Ishikawa (cell line): ENCODE measurements around the gene EVC2.

ENCODE experiments used
- CEBPB ChIP-seq: IDR thresholded peaks from 2 replicates; pipeline ENCODE4 v1.6.1; 2012
- CREB1 ChIP-seq: IDR thresholded peaks from 2 replicates; pipeline ENCODE4 v1.6.1; 2012; ENCODE audit warnings: low read depth
- EGR1 ChIP-seq: IDR thresholded peaks from 2 replicates; pipeline ENCODE4 v1.6.1; 2012
- EP300 ChIP-seq: IDR thresholded peaks from 2 replicates; pipeline ENCODE4 v1.6.1; 2012; ENCODE audit warnings: borderline replicate concordance
- FOXM1 ChIP-seq: IDR thresholded peaks from 2 replicates; pipeline ENCODE4 v1.6.1; 2012; ENCODE audit warnings: low read depth, borderline replicate concordance
- MAX ChIP-seq: IDR thresholded peaks from 2 replicates; pipeline ENCODE4 v1.6.1; 2012
- NFIC ChIP-seq: IDR thresholded peaks from 2 replicates; pipeline ENCODE4 v1.6.1; 2012
- RAD21 ChIP-seq: IDR thresholded peaks from 2 replicates; pipeline ENCODE4 v1.6.1; 2012; ENCODE audit warnings: low read depth
- TAF1 ChIP-seq: IDR thresholded peaks from 2 replicates; pipeline ENCODE4 v1.6.1; 2012; ENCODE audit warnings: low read depth, mild to moderate bottlenecking
- TCF12 ChIP-seq: IDR thresholded peaks from 2 replicates; pipeline ENCODE4 v1.6.1; 2012; ENCODE audit warnings: low read depth
- TEAD4 ChIP-seq: IDR thresholded peaks from 2 replicates; pipeline ENCODE4 v1.6.1; 2012
- USF1 ChIP-seq: IDR thresholded peaks from 2 replicates; pipeline ENCODE4 v1.6.1; 2012
- YY1 ChIP-seq: IDR thresholded peaks from 2 replicates; pipeline ENCODE4 v1.6.1; 2012; ENCODE audit warnings: low read depth
- ZBTB7A ChIP-seq: IDR thresholded peaks from 2 replicates; pipeline ENCODE4 v1.6.1; 2012; ENCODE audit warnings: low read depth
- TF ChIP-seq, protein P1 (sequence below): IDR thresholded peaks from 2 replicates; pipeline ENCODE4 v1.6.1; 2012; ENCODE audit warnings: low read depth, mild to moderate bottlenecking

EVC2 gene

DNA sequence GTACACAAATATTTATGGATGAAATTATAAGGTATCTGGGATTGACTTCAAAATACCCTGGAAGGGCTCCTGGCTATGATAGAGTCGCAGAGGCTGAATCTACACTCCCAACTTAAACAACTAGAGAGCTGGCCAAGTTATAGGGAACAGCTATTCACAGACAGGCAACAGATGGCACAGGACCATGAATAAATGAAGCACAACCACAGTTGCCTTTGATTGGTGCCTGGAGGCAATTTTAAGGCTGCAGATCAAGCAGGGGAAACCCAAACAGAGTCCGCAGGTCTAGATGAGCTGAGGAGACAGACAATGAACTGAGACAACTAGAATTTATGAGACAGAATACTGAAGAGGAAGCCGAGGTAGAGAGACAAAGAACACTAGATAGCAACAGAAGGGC, 155.9 kb downstream of the EVC2 start:
- TF ChIP-seq USF1 (no peak), TCF12 (no peak), FOXM1 (no peak), NFIC (no peak), YY1 (no peak), RAD21 (no peak), EGR1 (no peak), TEAD4 (no peak), CEBPB (no peak), TAF1 (no peak), MAX (no peak)
- TF ChIP-seq, protein P1, sequence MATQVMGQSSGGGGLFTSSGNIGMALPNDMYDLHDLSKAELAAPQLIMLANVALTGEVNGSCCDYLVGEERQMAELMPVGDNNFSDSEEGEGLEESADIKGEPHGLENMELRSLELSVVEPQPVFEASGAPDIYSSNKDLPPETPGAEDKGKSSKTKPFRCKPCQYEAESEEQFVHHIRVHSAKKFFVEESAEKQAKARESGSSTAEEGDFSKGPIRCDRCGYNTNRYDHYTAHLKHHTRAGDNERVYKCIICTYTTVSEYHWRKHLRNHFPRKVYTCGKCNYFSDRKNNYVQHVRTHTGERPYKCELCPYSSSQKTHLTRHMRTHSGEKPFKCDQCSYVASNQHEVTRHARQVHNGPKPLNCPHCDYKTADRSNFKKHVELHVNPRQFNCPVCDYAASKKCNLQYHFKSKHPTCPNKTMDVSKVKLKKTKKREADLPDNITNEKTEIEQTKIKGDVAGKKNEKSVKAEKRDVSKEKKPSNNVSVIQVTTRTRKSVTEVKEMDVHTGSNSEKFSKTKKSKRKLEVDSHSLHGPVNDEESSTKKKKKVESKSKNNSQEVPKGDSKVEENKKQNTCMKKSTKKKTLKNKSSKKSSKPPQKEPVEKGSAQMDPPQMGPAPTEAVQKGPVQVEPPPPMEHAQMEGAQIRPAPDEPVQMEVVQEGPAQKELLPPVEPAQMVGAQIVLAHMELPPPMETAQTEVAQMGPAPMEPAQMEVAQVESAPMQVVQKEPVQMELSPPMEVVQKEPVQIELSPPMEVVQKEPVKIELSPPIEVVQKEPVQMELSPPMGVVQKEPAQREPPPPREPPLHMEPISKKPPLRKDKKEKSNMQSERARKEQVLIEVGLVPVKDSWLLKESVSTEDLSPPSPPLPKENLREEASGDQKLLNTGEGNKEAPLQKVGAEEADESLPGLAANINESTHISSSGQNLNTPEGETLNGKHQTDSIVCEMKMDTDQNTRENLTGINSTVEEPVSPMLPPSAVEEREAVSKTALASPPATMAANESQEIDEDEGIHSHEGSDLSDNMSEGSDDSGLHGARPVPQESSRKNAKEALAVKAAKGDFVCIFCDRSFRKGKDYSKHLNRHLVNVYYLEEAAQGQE, result no peak

GRCh38 chr4:5547651-5548249, 160.6 kb downstream of the EVC2 start:
- TF ChIP-seq TEAD4 (no peak), EGR1 (no peak), USF1 (no peak), YY1 (no peak), RAD21 (no peak), FOXM1 (no peak), EP300 (no peak), TAF1 (no peak), ZBTB7A (no peak), MAX (no peak), NFIC (no peak), CREB1 (no peak), TCF12 (no peak), CEBPB (no peak)
- TF ChIP-seq, protein P1, result no peak

- no peak for TF ChIP-seq YY1
- no peak for TF ChIP-seq USF1
- no peak for TF ChIP-seq ZBTB7A
- no peak for TF ChIP-seq TCF12
- no peak for TF ChIP-seq EGR1
- TF ChIP-seq TEAD4, result no peak
- no peak for TF ChIP-seq EP300
- TF ChIP-seq, protein P1, result no peak
- no peak for TF ChIP-seq NFIC
- TF ChIP-seq CEBPB, result no peak
Observed at GRCh38 chr4:5545271-5545670, 163.1 kb downstream of the EVC2 start.

DNA sequence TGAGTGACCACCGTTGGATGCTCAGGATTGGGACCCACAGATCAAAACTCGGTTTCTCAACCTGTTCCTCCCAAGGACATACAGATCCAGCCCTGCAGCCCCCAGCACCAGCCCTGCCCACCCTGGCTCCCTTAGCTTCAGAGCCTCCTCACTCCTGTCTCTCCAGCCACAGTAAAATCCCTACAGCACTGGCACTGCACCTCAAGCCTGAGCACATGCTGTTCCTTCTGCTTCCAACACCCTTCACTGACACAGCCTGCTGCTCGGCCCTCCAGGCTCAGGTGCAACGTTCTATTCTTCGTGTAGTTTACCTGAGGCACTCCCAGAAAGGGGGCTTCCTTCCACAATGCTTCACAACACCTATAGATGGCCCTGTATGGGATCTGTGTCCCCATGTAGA, 163.6 kb downstream of the EVC2 start:
- no peak for TF ChIP-seq CEBPB
- no peak for TF ChIP-seq RAD21
- TF ChIP-seq EP300, result no peak
- no peak for TF ChIP-seq ZBTB7A
- TF ChIP-seq MAX, result no peak
- TF ChIP-seq TEAD4, result no peak
- TF ChIP-seq NFIC, result no peak
- no peak for TF ChIP-seq YY1
- TF ChIP-seq TAF1, result no peak
- TF ChIP-seq EGR1, result no peak
- TF ChIP-seq, protein P1, result no peak
